ENCODE results near the gene BOD1.

- TF ChIP-seq, protein P1, sequence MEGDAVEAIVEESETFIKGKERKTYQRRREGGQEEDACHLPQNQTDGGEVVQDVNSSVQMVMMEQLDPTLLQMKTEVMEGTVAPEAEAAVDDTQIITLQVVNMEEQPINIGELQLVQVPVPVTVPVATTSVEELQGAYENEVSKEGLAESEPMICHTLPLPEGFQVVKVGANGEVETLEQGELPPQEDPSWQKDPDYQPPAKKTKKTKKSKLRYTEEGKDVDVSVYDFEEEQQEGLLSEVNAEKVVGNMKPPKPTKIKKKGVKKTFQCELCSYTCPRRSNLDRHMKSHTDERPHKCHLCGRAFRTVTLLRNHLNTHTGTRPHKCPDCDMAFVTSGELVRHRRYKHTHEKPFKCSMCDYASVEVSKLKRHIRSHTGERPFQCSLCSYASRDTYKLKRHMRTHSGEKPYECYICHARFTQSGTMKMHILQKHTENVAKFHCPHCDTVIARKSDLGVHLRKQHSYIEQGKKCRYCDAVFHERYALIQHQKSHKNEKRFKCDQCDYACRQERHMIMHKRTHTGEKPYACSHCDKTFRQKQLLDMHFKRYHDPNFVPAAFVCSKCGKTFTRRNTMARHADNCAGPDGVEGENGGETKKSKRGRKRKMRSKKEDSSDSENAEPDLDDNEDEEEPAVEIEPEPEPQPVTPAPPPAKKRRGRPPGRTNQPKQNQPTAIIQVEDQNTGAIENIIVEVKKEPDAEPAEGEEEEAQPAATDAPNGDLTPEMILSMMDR (IDR thresholded peaks at IDR 0.05; ENCODE audit: low read depth, low read length, poor library complexity, severe bottlenecking), result no peak
- no peak for TF ChIP-seq EZH2phosphoT487 (IDR thresholded peaks at IDR 0.05; ENCODE audit: borderline replicate concordance, low read length)
Observed at GRCh38 chr5:173598686-173599085, 17.8 kb downstream of the BOD1 start.
